Lower lobe of right lung (tissue), 2 donors: ENCODE results near the gene CDH23. TPM values are rescaled to one million over a fixed set of nuclear protein-coding genes. Genes with fewer than 3 reads are reported as not detected.

Experiments used
- ATAC-seq, 2 donors: fragments of 200-7000 bp; cut with Tn5 transposase; one replicate each; pipeline ENCODE4 v1.9.1; 2020 to 2022; ENCODE audit warnings: mild to moderate bottlenecking in 2 of 2, moderate library complexity in 2 of 2
- DNase-seq: peaks from one replicate; pipeline ENCODE4 v3.0.0-alpha.2; 2020
- H3K27ac ChIP-seq: fragments of 200-600 bp; one replicate; pipeline ENCODE4 v1.8.0; 2022
- H3K27me3 ChIP-seq: fragments of 200-600 bp; one replicate; pipeline ENCODE4 v1.8.0; 2022; ENCODE audit warnings: low read depth
- H3K36me3 ChIP-seq: fragments of 200-600 bp; one replicate; pipeline ENCODE4 v1.8.0; 2022; ENCODE audit warnings: mild to moderate bottlenecking
- H3K4me1 ChIP-seq: fragments of 200-600 bp; one replicate; pipeline ENCODE4 v1.8.0; 2022
- H3K4me3 ChIP-seq: fragments of 200-600 bp; one replicate; pipeline ENCODE4 v1.8.0; 2022; ENCODE audit warnings: mild to moderate bottlenecking
- H3K9me3 ChIP-seq: fragments of 200-600 bp; one replicate; pipeline ENCODE4 v1.8.0; 2022
- intact Hi-C: fragments of 100-400 bp; cut with DNase I; formaldehyde crosslinking; loops from one replicate; pipeline ENCODE4 v1.11.0; 2022
- total RNA-seq: library from RNA; stranded (reverse); fragmentation: NEBNext Ultra II Directional; extraction: Animal tissue kit (Norgen Biotek cat#: 25700); gene quantifications from one replicate; pipeline ENCODE4 v1.2.1, GENCODE V29; 2021
- TF ChIP-seq, protein P1 (sequence below): fragments of 200-600 bp; IDR thresholded peaks from one replicate; pipeline ENCODE4 v1.8.0; 2022; ENCODE audit warnings: antibody characterized with exemption, mild to moderate bottlenecking
- donor health status: DM: no; HTN: yes; CAD: no; lungs with severe emphysema.

The CDH23 gene
- total RNA-seq, 1 donor from 2014 or later, result 9.4 TPM

DNA sequence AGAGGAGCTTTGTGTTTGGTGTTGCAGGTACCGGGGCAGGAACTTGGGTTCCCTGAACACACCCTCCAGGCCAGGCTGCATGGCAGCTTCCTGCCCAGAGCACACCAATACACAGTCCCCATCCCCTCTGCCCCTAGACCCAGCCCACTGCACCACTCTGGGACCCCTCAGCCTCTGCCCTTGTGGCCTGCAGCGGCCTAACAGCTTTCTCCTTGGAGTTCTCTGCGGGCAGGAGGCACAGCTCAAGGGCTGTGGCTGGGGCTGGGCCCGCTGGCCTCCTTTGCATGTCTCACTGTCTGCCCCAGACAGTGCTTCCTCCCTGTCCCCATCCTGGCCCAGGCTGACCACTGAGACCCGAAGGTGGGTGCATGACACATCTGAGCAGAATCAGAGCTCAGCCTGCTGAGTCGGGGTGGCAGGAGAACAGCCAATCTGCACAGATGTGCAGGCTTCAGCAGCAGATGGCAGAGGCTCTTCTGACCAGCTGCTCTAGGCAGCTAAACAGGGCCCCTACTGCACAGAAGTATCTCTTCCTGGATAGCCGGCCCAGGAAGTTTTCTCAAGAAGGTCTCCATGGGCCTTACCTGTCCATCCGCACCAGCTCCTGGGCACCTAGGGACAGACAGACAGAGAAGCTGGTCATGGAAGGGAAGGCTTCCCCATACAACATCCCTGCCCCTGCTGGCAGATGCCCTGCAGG lies 355.8 kb downstream of the CDH23 start:
- TF ChIP-seq, protein P1, sequence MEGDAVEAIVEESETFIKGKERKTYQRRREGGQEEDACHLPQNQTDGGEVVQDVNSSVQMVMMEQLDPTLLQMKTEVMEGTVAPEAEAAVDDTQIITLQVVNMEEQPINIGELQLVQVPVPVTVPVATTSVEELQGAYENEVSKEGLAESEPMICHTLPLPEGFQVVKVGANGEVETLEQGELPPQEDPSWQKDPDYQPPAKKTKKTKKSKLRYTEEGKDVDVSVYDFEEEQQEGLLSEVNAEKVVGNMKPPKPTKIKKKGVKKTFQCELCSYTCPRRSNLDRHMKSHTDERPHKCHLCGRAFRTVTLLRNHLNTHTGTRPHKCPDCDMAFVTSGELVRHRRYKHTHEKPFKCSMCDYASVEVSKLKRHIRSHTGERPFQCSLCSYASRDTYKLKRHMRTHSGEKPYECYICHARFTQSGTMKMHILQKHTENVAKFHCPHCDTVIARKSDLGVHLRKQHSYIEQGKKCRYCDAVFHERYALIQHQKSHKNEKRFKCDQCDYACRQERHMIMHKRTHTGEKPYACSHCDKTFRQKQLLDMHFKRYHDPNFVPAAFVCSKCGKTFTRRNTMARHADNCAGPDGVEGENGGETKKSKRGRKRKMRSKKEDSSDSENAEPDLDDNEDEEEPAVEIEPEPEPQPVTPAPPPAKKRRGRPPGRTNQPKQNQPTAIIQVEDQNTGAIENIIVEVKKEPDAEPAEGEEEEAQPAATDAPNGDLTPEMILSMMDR, result no peak

DNA sequence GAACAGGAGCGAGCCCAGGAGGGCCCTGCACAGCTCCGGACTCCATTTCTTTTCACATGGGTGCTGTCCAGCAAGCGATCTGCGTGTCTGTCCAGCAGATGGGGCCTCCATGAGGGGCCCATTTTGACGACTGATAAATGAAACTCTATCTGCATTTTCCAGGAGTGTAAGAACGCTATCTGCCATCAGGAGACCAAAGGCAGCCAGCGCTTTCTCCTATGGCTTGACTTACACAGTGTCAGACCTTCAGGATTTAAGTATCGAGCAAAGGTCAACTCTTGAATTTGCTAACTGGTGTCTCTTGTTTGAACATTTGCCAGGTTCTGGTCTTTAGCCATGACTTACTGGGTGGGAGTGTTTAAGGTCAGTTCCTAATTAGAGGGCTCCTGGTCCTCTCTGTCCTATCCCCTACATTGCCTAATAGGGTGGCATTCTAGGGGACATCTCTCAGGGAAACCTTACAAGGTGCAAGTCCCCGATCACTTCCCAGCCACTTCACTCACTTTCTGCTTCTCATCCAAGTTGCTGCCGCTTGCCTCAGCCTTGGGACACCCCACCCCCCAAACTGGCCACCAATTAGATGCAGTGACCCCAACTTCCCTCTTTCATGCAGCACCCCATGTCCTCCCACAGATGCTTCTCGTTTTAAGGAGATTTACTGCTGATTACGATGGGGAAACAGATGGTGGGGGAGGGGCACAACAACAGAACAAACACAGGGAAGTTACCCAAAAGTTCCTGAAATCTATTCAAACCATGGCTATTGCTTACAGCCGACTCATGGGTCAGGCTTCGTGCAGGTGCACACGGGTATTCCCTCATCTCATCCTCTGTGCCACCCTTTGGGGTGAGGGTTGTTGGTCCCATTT lies 356.6 kb downstream of the CDH23 start:
- Histone ChIP-seq H3K36me3 (peaks cover 71% of the 10 kb centered on the region), H3K27ac (peak overlapping the region; percentile 80), H3K4me1 (peaks cover 93% of the 10 kb centered on the region), H3K9me3 (no peaks in the 10 kb centered on the region), H3K4me3 (no peak overlapping the region), H3K27me3 (no peaks in the 10 kb centered on the region)
- ATAC-seq, result peak; percentile 51 to 58
- TF ChIP-seq, protein P1, result no peak
- peak; percentile 82 for DNase-seq
- intact Hi-C loops, result no loop called here

More for the DNA sequence above, 355.8 kb downstream of the CDH23 start:
- H3K36me3 ChIP-seq, result peaks cover 63% of the 10 kb centered on the region
- peaks cover 93% of the 10 kb centered on the region for H3K4me1 ChIP-seq
- no peaks in the 10 kb centered on the region for H3K9me3 ChIP-seq
- no peak overlapping the region for H3K4me3 ChIP-seq
- ATAC-seq (no peak), DNase-seq (no peak)
- peak overlapping the region; percentile 80 for H3K27ac ChIP-seq
- intact Hi-C loops, result no loop called here
- no peaks in the 10 kb centered on the region for H3K27me3 ChIP-seq

DNA sequence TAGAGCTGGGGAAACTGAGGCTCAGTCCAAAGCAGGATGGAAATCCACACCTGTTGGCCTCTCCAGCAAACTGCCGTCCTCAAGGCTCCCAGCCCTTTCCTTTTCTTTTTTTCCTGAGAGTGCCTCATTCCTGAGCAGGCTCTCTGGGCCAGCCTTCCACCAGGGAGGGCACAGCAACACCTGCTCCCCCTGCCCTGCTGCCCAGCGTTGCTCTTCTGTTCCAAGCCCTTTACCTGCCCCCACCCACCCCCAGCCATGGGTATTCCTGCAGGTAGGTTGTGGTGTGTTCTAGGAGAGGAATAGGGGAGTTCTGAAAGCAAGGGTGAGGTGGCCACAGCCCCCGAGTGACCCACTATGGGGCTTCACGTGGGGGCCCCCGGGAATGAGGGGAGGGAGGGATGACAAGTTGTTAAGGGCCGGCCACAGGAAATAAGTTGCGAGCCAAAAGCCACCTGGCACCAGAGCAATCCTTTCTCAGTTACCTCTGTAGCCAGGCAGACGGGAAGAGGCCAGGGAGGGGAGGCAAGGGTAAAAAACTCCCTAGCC lies 357.3 kb downstream of the CDH23 start:
- DNase-seq (no peak), ATAC-seq (no peak)
- Histone ChIP-seq H3K36me3 (peaks cover 78% of the 10 kb centered on the region), H3K4me3 (no peak overlapping the region), H3K9me3 (no peaks in the 10 kb centered on the region), H3K27me3 (no peaks in the 10 kb centered on the region), H3K27ac (peak overlapping the region; percentile 80), H3K4me1 (peaks cover 93% of the 10 kb centered on the region)
- intact Hi-C loops, result no loop called here
- TF ChIP-seq, protein P1, result no peak

DNA sequence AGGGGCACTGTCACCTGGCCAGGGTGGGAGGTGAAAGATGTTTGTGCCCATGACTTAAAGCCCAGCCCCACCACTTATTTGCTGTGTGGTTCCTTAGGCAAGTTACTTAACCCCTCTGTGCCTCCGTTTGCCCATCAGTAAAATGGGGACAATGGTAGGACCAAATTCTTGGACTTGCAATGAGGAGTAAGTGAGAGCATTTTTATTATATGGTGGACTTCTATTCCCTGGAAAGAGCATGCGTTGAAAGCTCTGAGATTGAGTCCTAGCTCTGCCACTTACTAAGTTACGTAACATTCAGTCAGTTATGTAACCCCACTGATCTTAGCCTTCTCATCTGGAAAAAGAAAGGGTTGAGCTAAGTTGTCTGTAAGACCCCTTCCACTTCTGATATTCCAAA lies 357.8 kb downstream of the CDH23 start:
- intact Hi-C loops, result no loop called here
- no peaks in the 10 kb centered on the region for H3K27me3 ChIP-seq
- peak overlapping the region; percentile 80 for H3K27ac ChIP-seq
- H3K9me3 ChIP-seq, result no peaks in the 10 kb centered on the region
- H3K4me1 ChIP-seq, result peaks cover 89% of the 10 kb centered on the region
- ATAC-seq (peak in 1 of 2 donors; percentile 53), DNase-seq (no peak)
- TF ChIP-seq, protein P1, result no peak
- no peak overlapping the region for H3K4me3 ChIP-seq
- H3K36me3 ChIP-seq, result peaks cover 79% of the 10 kb centered on the region

DNA sequence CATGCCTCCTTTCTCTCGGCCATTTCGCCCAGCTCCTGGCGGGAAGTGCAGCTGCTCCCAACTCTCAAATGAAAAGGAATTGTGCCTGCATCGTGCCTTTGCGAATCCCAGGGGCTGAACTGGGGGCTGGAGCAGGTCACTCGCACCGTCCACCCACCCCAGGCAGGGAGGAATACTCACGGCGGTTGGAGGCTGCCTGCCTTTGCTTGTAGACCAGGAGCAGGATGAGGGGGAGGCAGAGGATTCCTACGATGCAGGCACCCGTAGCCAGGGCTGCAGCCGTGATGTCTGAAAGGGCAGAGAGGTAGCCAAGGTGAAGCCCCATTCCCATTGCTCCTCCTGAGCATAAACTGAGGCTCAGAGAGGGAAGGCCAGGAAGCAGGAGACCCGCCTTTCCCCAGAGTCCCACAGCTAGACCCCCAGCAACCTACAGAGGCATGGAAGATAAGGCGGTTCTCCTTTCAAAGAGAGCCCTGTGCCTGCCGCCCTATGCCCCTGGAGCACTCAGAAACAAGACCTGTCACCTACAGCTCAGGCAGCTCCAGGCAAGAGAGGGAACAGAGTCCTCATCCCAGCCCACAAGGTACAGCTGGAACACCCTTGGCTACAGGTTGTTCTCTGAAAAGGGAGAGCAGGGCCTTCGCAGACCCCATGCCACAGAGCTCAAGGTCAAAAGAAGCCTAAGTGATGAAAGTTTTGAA lies 358.6 kb downstream of the CDH23 start:
- H3K36me3 ChIP-seq, result peaks cover 72% of the 10 kb centered on the region
- peaks cover 83% of the 10 kb centered on the region for H3K4me1 ChIP-seq
- H3K27me3 ChIP-seq, result no peaks in the 10 kb centered on the region
- no peaks in the 10 kb centered on the region for H3K9me3 ChIP-seq
- DNase-seq (no peak), ATAC-seq (no peak)
- TF ChIP-seq, protein P1, result no peak
- intact Hi-C loops, result no loop called here
- H3K27ac ChIP-seq, result peak overlapping the region; percentile 80
- no peak overlapping the region for H3K4me3 ChIP-seq
